Head of caudate nucleus (tissue), 42 donors: ENCODE measurements around the gene EIF5A2.

ENCODE experiments used
- DNase-seq, 42 donors: peaks; one replicate each; pipeline versions ENCODE4 v3.0.0 to v3.0.0-alpha.2; 2020 to 2021; ENCODE audit warnings: mixed read lengths in 7 of 42
- intact Hi-C: fragments of 100-400 bp; cut with DNase I; formaldehyde crosslinking; loops from one replicate; pipeline ENCODE4 v1.15.0; 2022

EIF5A2 gene

DNA sequence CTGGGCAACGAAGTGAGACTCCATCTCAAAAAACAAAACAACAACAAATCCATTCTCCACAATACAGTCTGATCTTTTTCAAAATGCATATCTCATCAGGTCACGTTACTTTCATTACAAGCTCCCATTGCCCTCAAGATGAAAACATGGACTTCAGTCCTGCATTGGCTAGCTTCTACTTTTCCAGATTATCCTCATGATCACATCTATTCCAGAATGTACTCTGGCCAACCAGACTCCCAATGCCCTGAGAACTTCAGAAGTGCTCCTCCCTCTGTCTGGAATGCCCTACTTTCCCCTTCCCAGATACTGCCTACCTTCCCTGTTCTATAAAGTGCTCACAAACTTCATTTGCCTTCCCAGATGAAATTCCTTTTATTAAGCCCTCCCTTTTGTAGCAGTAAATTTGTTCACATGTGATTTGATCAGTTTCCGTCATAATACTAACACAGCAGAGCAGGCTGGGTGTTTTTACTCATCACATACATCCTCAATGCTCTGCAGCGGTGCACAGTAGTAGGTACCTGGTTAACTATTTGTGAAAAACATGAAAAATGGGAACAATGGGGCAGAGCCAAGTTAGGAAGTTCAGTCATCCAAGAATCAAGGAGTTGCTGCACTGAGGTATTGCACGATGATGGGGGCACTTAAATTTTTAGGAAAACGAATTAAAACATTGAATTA is 43.8 kb downstream of the EIF5A2 start:
- intact Hi-C loops, result no loop called here
- DNase-seq, result no peak

DNA sequence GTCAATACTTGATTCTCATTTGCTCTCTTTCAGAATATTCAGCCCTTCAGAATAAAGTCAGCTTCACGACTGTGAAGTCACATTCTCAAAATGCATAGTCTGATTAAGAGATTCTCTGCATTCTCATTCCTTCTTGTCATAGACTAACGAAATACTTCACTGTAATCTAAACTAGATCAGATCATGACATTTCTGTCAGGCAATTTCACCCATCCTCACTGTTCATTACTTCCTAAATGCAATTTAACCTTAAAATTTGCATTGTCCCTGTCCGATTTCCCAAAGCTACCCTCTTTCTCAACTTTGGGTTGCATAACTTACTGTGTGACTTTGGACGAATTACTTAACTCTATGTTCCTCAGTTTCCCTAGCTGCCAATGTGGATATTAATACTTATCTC is 44.6 kb downstream of the EIF5A2 start:
- intact Hi-C loops, result no loop called here
- no peak for DNase-seq

DNA sequence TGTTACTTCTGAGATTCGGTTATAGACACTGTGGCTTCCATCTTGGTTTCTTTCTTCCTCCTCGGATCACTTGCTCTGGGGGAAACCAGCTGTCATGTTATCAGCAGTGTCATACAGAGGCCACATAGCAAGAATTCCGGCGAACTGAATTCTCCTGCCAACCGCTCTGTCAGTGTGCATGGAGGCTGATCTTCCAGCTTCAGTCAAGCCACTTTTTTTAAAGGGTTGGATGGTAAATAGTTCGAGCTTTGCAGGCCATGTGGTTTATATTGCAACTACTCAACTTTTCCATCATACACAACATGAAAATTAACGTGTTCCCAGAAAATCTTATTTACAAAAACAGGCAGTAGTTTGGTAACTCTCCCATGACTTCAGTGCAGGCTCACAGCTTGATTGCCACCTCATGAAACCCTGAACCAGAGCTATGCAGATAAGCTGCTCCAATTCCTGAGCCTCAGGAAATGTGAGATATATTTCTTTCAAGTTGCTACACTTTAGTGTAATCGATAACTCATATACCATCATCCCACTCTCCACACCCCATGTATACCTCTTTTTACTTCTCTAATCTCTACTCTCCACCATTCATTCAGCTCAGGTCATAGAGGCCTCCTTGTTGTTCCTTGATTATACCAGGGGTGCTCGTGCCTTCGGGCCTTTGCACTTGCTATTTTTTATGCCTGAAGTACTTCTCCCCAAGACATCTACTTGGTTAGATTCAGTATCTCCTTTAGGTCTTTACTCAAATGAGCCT is 45.6 kb downstream of the EIF5A2 start:
- intact Hi-C loops, result no loop called here
- no peak for DNase-seq

DNA sequence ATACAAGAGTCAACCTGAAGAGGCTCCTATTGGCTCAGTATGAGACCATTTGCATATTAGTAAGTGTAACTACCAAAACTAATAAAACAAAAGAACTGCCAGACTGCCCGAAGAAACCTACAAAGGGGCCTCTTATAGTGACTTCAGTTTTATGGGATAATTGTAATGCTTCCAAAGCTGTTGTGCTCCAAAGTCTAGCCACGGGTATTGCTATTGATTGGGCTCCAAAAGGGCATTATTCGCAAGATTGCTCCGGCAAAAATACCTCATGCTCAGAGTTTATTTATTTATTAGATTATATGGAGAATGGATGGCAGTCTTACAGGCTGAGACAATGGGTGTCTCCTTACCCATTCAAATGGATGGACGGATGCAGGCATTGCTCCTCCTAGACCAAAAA is 49.8 kb downstream of the EIF5A2 start:
- no peak for DNase-seq
- intact Hi-C loops, result no loop called here

DNA sequence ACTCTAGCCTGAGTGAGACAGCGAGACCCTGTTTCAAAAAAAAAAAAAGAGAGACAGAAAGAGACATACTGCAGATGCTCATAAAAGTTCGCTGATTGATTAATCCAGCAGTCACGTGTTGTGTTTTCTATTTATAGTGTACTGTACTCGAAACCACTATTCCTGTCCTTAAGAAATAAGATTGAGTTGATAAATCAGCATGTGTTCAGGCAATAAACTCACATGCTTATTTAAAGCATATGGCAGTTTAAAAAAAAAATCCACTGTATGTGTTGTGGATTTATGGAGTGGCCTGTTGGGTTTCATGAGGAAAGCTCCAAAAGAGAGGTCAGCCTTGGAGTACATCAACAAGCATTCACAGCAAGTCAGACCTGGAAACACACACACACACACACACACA is 56.1 kb downstream of the EIF5A2 start:
- intact Hi-C loops, result no loop called here
- no peak for DNase-seq

DNA sequence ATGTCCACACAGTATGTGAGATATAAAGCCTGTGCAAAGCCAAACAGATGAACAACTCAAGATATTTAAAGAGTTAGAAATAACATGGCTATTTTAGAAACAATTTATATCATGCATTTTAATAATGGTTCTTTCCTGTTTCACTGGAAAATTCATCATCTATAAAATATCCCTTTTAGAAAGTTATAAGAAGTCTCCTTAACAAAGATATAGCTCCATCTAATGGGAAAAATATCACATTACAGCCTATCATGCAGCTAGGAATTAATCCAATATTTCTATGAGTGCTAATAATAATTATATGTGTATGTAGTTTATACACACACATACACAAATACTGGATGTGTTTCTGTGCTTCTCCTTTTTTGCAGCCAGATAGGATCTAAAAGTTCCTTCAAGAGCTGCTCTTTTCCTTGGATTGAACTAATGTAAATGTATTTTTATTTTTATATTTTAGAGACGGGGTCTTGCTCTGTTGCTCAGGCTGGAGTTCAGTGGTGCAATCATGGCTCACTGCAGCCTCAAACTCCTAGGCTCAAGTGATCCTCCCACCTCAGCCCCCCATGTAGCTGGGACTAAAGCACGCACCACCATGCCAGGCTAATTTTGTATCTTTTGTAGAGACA is 60.0 kb downstream of the EIF5A2 start:
- DNase-seq, result no peak

DNA sequence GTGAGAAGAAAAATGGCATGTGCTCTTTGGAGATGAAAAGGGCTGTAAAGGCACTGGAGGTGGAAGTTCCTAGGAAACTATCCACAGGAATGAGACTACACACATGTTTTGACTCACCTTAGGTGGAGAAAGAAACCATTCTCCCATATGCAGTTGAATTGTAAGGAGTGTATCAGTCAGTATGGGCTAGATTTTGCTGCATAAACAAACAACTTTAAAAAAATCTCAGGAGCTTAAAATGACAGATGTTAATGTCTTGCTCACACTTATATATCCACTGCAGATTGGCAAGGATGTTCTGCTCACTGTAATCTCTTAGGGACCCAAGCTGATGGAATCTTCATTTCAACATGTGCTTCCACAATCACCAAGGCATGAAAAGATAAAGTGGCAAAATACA is 64.1 kb downstream of the EIF5A2 start:
- no peak for DNase-seq
- intact Hi-C loops, result no loop called here

More for the DNA sequence above, 60.0 kb downstream of the EIF5A2 start:
- intact Hi-C loops, result no loop called here

DNA sequence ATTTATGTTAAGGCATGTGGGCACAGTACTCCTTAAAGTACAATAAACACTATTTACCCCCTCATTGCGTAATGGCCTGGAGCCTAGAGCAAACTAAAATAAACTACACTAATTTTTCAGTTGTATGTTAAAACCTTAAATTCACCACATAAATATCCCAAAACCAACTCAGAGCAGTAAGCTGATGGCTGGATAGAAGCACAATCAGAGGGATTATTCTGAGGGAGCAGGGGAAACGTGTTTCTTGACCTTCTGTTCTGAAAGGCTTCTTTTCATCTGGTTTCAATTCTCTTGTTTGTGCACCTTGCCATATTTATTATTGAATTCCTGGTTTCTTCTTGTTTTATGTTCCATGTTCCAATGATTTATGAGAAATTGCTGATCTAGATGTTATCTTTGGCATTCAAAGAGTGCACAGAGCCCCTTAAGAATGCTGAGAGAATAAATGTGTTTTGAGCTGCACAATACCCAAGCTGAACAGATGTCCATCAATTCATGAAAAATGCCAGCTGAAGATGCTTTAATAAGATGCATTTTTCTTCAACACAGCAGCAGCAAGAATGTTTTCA is 68.1 kb downstream of the EIF5A2 start:
- intact Hi-C loops, result no loop called here
- no peak for DNase-seq

DNA sequence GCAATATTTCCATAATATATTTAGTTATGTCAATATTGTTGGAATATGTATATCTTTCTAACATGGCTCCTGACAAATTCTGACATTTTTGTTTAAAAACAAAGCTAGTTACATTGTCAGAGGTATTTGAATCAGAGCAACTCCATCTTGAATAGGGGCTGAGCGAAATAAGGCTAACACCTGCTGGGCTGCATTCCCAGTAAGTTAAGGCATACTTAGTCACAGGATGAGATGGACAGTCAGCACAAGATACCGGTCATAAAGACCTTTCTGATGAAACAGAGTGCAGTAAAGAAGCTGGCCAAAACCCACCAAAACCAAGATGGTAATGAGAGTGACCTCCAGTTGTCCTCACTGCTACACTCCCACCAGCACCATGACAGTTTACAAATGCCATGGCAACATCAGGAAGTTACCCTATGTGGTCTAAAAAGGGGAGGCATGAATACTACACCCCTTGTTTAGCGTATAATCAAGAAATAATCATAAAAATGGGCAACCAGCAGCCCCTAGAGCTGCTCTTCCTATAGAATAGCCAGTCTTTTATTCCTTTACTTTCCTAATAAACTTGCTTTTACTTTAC is 68.8 kb downstream of the EIF5A2 start:
- no peak for DNase-seq
- intact Hi-C loops, result no loop called here
